HG02943 (cell line): ENCODE measurements around the gene FAM136A.
"Not testable (repeated sequence)": the region's sequence is repeated elsewhere in the genome, so short reads cannot be mapped to it uniquely, and the experiment has no call there.

Experiments used
- ATAC-seq: cut with Tn5 transposase; IDR thresholded peaks from one replicate; pipeline ENCODE4 v1.9.1; 2021; ENCODE audit warnings: mild to moderate bottlenecking, low read depth, moderate library complexity; ENCODE audit not compliant: unreplicated experiment

Gene FAM136A

GRCh38 chr2:70300771-70301343 is 1.0 kb downstream of the FAM136A start:
- no peak for ATAC-seq

GRCh38 chr2:70297828-70298227 is 4.0 kb downstream of the FAM136A start:
- not testable (repeated sequence) for ATAC-seq

GRCh38 chr2:70283500-70284191 is 18.2 kb downstream of the FAM136A start:
- ATAC-seq = no peak

GRCh38 chr2:70282439-70282838 is 19.4 kb downstream of the FAM136A start:
- no peak for ATAC-seq

GRCh38 chr2:70280242-70280798 is 21.5 kb downstream of the FAM136A start:
- no peak for ATAC-seq

GRCh38 chr2:70270323-70270722 is 31.5 kb downstream of the FAM136A start:
- ATAC-seq = no peak

GRCh38 chr2:70269422-70270302 is 32.2 kb downstream of the FAM136A start:
- not testable (repeated sequence) for ATAC-seq

GRCh38 chr2:70266925-70267324 is 34.9 kb downstream of the FAM136A start:
- ATAC-seq = not testable (repeated sequence)

GRCh38 chr2:70261501-70261900 is 40.4 kb downstream of the FAM136A start:
- ATAC-seq = no peak

- no peak for ATAC-seq
Measured at GRCh38 chr2:70258532-70258875, 43.4 kb downstream of the FAM136A start.

GRCh38 chr2:70255637-70256314 is 46.1 kb downstream of the FAM136A start:
- ATAC-seq = no peak

- no peak for ATAC-seq
Measured at GRCh38 chr2:70250434-70250833, 51.4 kb downstream of the FAM136A start.

GRCh38 chr2:70248181-70248847 is 53.6 kb downstream of the FAM136A start, which contains the start of gene TIA1:
TSS of gene TIA1 (minus strand) at chr2:70248628. CDS start at chr2:70248430, 198 bp downstream.
- peak; percentile 97 for ATAC-seq

- ATAC-seq = no peak
Measured at GRCh38 chr2:70247364-70248180, 54.3 kb downstream of the FAM136A start.
